Ascending aorta (tissue), 2 donors: Measurements from ENCODE around the gene LHX1. TPM values are rescaled to one million over a fixed set of nuclear protein-coding genes. Genes with fewer than 3 reads are reported as not detected.

ENCODE experiments used
- DNase-seq, 2 donors: peaks; one replicate each; pipeline ENCODE4 v3.0.0-alpha.2; 2019; ENCODE audit warnings: low spot score in 2 of 2
- H3K27ac ChIP-seq, 2 donors: fragments of 200-600 bp; sonication (generic); one replicate each; pipeline ENCODE4 v1.5.1; 2016 to 2017; ENCODE audit warnings: mild to moderate bottlenecking in 1 of 2
- H3K27me3 ChIP-seq: fragments of 200-600 bp; sonication (generic); one replicate; pipeline ENCODE4 v1.5.1; 2017
- H3K36me3 ChIP-seq, 2 donors: fragments of 200-600 bp; sonication (generic); one replicate each; pipeline ENCODE4 v1.5.1; 2016
- H3K4me1 ChIP-seq, 2 donors: fragments of 200-600 bp; sonication (generic); one replicate each; pipeline ENCODE4 v1.5.1; 2016 to 2017; ENCODE audit warnings: mild to moderate bottlenecking in 1 of 2
- H3K4me3 ChIP-seq, 2 donors: fragments of 200-600 bp; sonication (generic); one replicate each; pipeline ENCODE4 v1.5.1; 2016 to 2017; ENCODE audit warnings: mild to moderate bottlenecking in 1 of 2
- H3K9me3 ChIP-seq, 2 donors: fragments of 200-600 bp; sonication (generic); one replicate each; pipeline ENCODE4 v1.5.1; 2016
- CTCF ChIP-seq, 3 experiments: fragments of 200-600 bp in 2 of 3; fragments of 450-650 bp in 1 of 3; sonication (generic) in 2 of 3; IDR thresholded peaks; one replicate each; pipeline ENCODE4 v1.5.1; 2016 to 2019; ENCODE audit warnings: antibody characterized with exemption in 3 of 3, mild to moderate bottlenecking in 1 of 3, moderate library complexity in 1 of 3
- intact Hi-C: fragments of 100-400 bp; cut with DNase I; formaldehyde crosslinking; loops from one replicate; pipeline ENCODE4 v1.15.1; 2023
- total RNA-seq: library from RNA; depleted of rRNA; stranded (reverse); fragments of >200 nt; gene quantifications from one replicate; pipeline ENCODE4 v1.1.0, GENCODE V29; 2016

The LHX1 gene
- total RNA-seq, 1 donor from 2014 or later, result not detected

- intact Hi-C loops, result loop anchor here (5.0 to 10.0 kb wide), 7 partner anchors 344 to 1571 kb away; partner anchors contain the start of genes DUSP14, MRM1, MYO19 and PIGW
- H3K9me3 ChIP-seq, result no peaks in the 10 kb centered on the region
- DNase-seq, result no peak
- H3K4me3 ChIP-seq, result no peak overlapping the region
- H3K27ac ChIP-seq, result no peak overlapping the region
- H3K4me1 ChIP-seq, result peaks cover 0 to 25% of the 10 kb centered on the region in 2 donors
- H3K27me3 ChIP-seq, result peaks cover 38% of the 10 kb centered on the region
- TF ChIP-seq CTCF (IDR thresholded peaks at IDR 0.05), result no peak
- H3K36me3 ChIP-seq, result peaks cover 0 to 3% of the 10 kb centered on the region in 2 donors
Measured at GRCh38 chr17:36945959-36946725, 8.9 kb downstream of the LHX1 start.

- no peak overlapping the region for H3K4me3 ChIP-seq
- H3K4me1 ChIP-seq, result peaks cover 0 to 25% of the 10 kb centered on the region in 2 donors
- TF ChIP-seq CTCF (IDR thresholded peaks at IDR 0.05), result no peak
- peaks cover 0 to 6% of the 10 kb centered on the region in 2 donors for H3K36me3 ChIP-seq
- intact Hi-C loops, result loop anchor here (5.0 to 10.0 kb wide), 7 partner anchors 344 to 1572 kb away; partner anchors contain the start of genes DUSP14, MRM1, MYO19 and PIGW
- no peaks in the 10 kb centered on the region for H3K9me3 ChIP-seq
- peaks cover 33% of the 10 kb centered on the region for H3K27me3 ChIP-seq
- no peak for DNase-seq
- H3K27ac ChIP-seq, result no peak overlapping the region
Measured at GRCh38 chr17:36946726-36947091, 9.4 kb downstream of the LHX1 start.

GRCh38 chr17:36947922-36948716 lies 10.8 kb downstream of the LHX1 start:
- DNase-seq, result no peak
- Histone ChIP-seq H3K27ac (peak overlapping the region; percentile 89 to 96), H3K9me3 (no peaks in the 10 kb centered on the region), H3K4me3 (peak overlapping the region; percentile 78 to 91), H3K27me3 (peaks cover 19% of the 10 kb centered on the region), H3K4me1 (peaks cover 0 to 18% of the 10 kb centered on the region in 2 donors), H3K36me3 (peaks cover 4 to 16% of the 10 kb centered on the region in 2 donors)
- intact Hi-C loops, result loop anchor here (1.0 to 10.0 kb wide), 8 partner anchors 346 to 1573 kb away; partner anchors contain the start of genes DUSP14, MRM1, MYO19 and PIGW
- TF ChIP-seq CTCF (IDR thresholded peaks at IDR 0.05), result no peak

- H3K9me3 ChIP-seq, result no peaks in the 10 kb centered on the region
- peaks cover 0 to 18% of the 10 kb centered on the region in 2 donors for H3K4me1 ChIP-seq
- peak within 1 kb of the TSS; percentile 78 to 91 for H3K4me3 ChIP-seq
- H3K27ac ChIP-seq, result peak within 1 kb of the TSS; percentile 89 to 96
- DNase-seq, result peak; percentile 87 to 98
- H3K27me3 ChIP-seq, result peaks cover 16% of the 10 kb centered on the region
- peaks cover 12 to 24% of the 10 kb centered on the region in 2 donors for H3K36me3 ChIP-seq
- intact Hi-C loops, result loop anchor here (1.0 to 10.0 kb wide), 8 partner anchors 347 to 1574 kb away; partner anchors contain the start of genes DUSP14, MRM1, MYO19 and PIGW
- no peak for TF ChIP-seq CTCF (IDR thresholded peaks at IDR 0.05)
Measured at GRCh38 chr17:36948717-36949460, 11.6 kb downstream of the LHX1 start, which contains the start of gene AATF. Gene AATF, plus strand, starts transcription at chr17:36948954. Its CDS starts 172 bp downstream, at chr17:36949126.

GRCh38 chr17:36949461-36949927 lies 12.2 kb downstream of the LHX1 start:
- H3K9me3 ChIP-seq, result no peaks in the 10 kb centered on the region
- H3K36me3 ChIP-seq, result peaks cover 18 to 30% of the 10 kb centered on the region in 2 donors
- H3K27me3 ChIP-seq, result peaks cover 16% of the 10 kb centered on the region
- intact Hi-C loops, result loop anchor here (5.0 to 10.0 kb wide), 7 partner anchors 347 to 1575 kb away; partner anchors contain the start of genes DUSP14, MRM1, MYO19 and PIGW
- TF ChIP-seq CTCF (IDR thresholded peaks at IDR 0.05), result peak in 1 of 3 experiments; percentile 8
- peak overlapping the region; percentile 89 to 96 for H3K27ac ChIP-seq
- H3K4me3 ChIP-seq, result peak overlapping the region; percentile 78 to 91
- DNase-seq, result no peak
- peaks cover 0 to 18% of the 10 kb centered on the region in 2 donors for H3K4me1 ChIP-seq
